ENCODE measurements around the gene HCN2.
"Not testable (repeated sequence)": the region's sequence is repeated elsewhere in the genome, so short reads cannot be mapped to it uniquely, and the experiment has no call there.

GRCh38 chr19:603302-603639, 13.6 kb downstream of the HCN2 start:
- not testable (repeated sequence) for TF ChIP-seq CTCF (IDR thresholded peaks at IDR 0.05); POLR2AphosphoS5 (IDR thresholded peaks at IDR 0.05; ENCODE audit: low read depth, low read length); MAX (IDR thresholded peaks at IDR 0.05; ENCODE audit: low read depth); TEAD4 (IDR thresholded peaks at IDR 0.05; ENCODE audit: borderline replicate concordance, insufficient read depth); YY1 (IDR thresholded peaks at IDR 0.05; ENCODE audit: low read depth); REST (IDR thresholded peaks at IDR 0.05; ENCODE audit: low read depth, low read length); RCOR1 (IDR thresholded peaks at IDR 0.05; ENCODE audit: low read length); FOSL2 (IDR thresholded peaks at IDR 0.05; ENCODE audit: borderline replicate concordance, low read depth); TAF1 (IDR thresholded peaks at IDR 0.05; ENCODE audit: borderline replicate concordance, low read depth, low read length); USF2 (IDR thresholded peaks at IDR 0.05; ENCODE audit: borderline replicate concordance, low read depth, low read length); USF1 (IDR thresholded peaks at IDR 0.05; ENCODE audit: borderline replicate concordance, low read depth)
